ENCODE data around the gene GPR156. TPM values are rescaled to one million over a fixed set of nuclear protein-coding genes. Genes with fewer than 3 reads are reported as not detected.

The GPR156 gene
- total RNA-seq, 1 experiment from 2014 or later: 0.15 TPM

DNA sequence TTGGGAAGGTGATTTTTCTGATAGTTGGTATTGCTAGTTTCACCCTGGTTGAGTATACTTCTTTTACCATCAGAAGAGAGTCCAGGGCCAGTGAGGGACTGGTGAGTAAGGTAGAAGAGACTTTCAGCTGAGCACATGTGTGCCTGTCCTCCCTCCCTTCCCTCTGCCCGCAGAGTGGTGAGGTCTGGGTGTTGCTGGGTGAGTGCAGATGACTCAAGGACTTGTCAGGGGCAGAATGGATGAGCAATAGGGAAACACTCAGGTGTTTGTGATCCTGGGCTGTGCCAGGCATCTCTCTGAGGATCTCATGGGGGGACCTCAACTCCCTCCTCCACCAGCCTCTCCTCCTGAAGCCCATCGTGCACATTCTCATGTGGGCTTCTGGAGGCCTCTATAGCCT, 114.8 kb downstream of the GPR156 start (continued):
- TF ChIP-seq, protein P1, sequence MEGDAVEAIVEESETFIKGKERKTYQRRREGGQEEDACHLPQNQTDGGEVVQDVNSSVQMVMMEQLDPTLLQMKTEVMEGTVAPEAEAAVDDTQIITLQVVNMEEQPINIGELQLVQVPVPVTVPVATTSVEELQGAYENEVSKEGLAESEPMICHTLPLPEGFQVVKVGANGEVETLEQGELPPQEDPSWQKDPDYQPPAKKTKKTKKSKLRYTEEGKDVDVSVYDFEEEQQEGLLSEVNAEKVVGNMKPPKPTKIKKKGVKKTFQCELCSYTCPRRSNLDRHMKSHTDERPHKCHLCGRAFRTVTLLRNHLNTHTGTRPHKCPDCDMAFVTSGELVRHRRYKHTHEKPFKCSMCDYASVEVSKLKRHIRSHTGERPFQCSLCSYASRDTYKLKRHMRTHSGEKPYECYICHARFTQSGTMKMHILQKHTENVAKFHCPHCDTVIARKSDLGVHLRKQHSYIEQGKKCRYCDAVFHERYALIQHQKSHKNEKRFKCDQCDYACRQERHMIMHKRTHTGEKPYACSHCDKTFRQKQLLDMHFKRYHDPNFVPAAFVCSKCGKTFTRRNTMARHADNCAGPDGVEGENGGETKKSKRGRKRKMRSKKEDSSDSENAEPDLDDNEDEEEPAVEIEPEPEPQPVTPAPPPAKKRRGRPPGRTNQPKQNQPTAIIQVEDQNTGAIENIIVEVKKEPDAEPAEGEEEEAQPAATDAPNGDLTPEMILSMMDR (IDR thresholded peaks at IDR 0.05 in 2 of 3, conservative IDR thresholded peaks at IDR 0.05 in 1 of 3; ENCODE audit: borderline replicate concordance in 1 of 3, insufficient read depth in 1 of 3, low read depth in 2 of 3, low read length in 2 of 3): no peak
- TF ChIP-seq SIN3A (IDR thresholded peaks at IDR 0.05; ENCODE audit: low read depth): peak; percentile 41; the same call in 1 of the 2 replicates
- TF ChIP-seq TCF7L2 (IDR thresholded peaks at IDR 0.05; ENCODE audit: borderline replicate concordance, extremely low read depth, insufficient read depth, insufficient read length): no peak
- TF ChIP-seq POLR2AphosphoS5 (IDR thresholded peaks at IDR 0.05; ENCODE audit: low read depth, low read length): peak; percentile 40; the same call in 1 of the 2 replicates
- TF ChIP-seq RAD21 (IDR thresholded peaks at IDR 0.05; ENCODE audit: low read depth): no peak
- TF ChIP-seq POLR2A (IDR thresholded peaks at IDR 0.05; ENCODE audit: borderline replicate concordance, extremely low read depth, insufficient read depth, insufficient read length): no peak
- TF ChIP-seq ZNF274 (IDR thresholded peaks at IDR 0.05; ENCODE audit: low read depth, low read length): no peak

DNA sequence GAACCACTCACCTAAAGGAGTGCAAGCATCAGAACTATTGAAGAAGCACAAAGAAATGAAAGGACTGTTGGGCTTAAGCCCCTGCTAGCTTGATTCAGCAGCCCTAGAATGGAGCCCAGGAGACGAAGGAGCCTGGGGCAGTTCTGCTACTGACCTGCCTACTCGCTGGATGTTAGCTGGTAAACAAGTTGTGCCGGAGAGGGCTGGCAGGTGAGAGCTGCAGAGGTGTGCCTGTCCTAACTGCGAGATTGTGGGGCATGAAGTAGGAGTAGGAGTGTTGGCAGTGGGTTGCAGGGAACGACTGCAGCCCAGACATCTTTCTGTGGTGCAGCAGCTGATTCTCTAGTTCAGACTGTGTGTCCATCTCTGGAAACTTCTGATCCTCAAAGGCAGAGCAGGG, 115.6 kb downstream of the GPR156 start:
- ChIA-PET POLR2A (no interaction called here), CTCF (no interaction called here), RAD21 (ENCODE audit: low non-redundant PET in 1 of 2, low total read pairs in 2 of 2, uncharacterized antibody in 2 of 2, unreplicated experiment in 2 of 2) (no interaction called here)
- Histone ChIP-seq H3K27ac (ENCODE audit: low read depth, low read length) (no peak overlapping the region), H3K9ac (ENCODE audit: low read length) (no peak overlapping the region), H4K20me1 (ENCODE audit: insufficient read depth) (no peaks in the 10 kb centered on the region), H3K79me2 (ENCODE audit: insufficient read depth, low read length) (no peaks in the 10 kb centered on the region), H3K27me3 (ENCODE audit: insufficient read depth, low read length) (no peaks in the 10 kb centered on the region), H3K9me3 (ENCODE audit: control insufficient read depth in 1 of 2, insufficient read depth in 1 of 2, low read depth in 1 of 2, low read length in 2 of 2) (no peaks in the 10 kb centered on the region), H3K9me2 (ENCODE audit: insufficient read depth) (no peaks in the 10 kb centered on the region), H3K36me3 (ENCODE audit: control insufficient read depth in 1 of 2, insufficient read depth in 2 of 2, low read length in 2 of 2) (no peaks in the 10 kb centered on the region), H3K4me3 (replicated peaks in 1 of 2; ENCODE audit: low read depth in 1 of 2, low read length in 2 of 2) (no peak overlapping the region), H3K4me1 (ENCODE audit: control insufficient read depth in 1 of 2, insufficient read depth in 2 of 2, low read length in 2 of 2) (peaks cover 0 to 17% of the 10 kb centered on the region in 2 experiments; a peak in 2 of 4 replicates), H3K4me2 (ENCODE audit: low read length) (no peak overlapping the region), H2AFZ (ENCODE audit: low read depth, low read length, poor library complexity, severe bottlenecking) (no peak overlapping the region)
- intact Hi-C loops (cut with micrococcal nuclease): no loop called here
- no TSS peak for BruUV-seq (replicated peaks)
- no peak for TF ChIP-seq EZH2 (IDR thresholded peaks at IDR 0.05)
- no peak for TF ChIP-seq SRF (IDR thresholded peaks at IDR 0.05; ENCODE audit: low read depth)
- no peak for TF ChIP-seq SP1 (IDR thresholded peaks at IDR 0.05; ENCODE audit: low read depth)
- TF ChIP-seq POLR2AphosphoS5 (IDR thresholded peaks at IDR 0.05; ENCODE audit: low read depth, low read length): no peak
- no peak for ATAC-seq
- no peak for DNase-seq (ENCODE audit: low read depth, low spot score)
